ENCODE data around the gene WNT11. TPM values are rescaled to one million over a fixed set of nuclear protein-coding genes. Genes with fewer than 3 reads are reported as not detected.

The WNT11 gene
- polyA plus RNA-seq, 1 of the 3 experiments (the other 2 are of a cell fraction) = 0.43 TPM

DNA sequence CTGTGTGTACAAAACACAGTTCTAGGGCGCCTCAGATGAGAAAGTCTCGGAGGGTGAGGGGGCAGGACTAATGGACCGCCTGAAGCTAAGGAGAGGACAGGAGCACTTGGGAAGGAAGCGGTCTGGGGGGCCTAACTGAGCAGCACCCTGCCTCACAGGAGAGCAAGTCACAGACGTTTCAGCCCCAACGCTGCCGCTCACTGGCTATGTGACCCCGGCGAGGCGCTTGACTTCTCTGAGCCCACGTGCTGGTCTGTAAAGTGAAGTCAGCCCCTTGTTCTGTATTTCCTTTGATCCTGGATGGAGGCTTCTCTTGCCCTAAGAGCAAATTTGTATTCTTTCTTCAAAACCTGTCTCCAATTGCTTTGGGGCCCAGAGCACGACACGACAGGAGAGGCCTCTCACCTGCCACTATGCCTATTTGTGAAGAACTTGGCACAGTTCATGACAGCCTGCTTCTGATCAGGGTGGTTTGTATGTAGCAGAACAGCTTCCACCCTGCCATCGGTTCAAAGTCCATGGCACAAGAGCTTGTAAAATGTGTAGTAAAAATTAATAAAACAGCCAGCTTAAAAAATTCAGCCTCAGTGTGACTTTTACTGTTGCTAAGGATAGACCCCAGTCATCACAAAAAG lies 59.1 kb downstream of the WNT11 start:
- no peaks in the 10 kb centered on the region for H3K4me1 ChIP-seq (ENCODE audit: control insufficient read depth in 1 of 2, insufficient read depth in 2 of 2, low read depth in 1 of 2, low read length in 1 of 2)
- no peaks in the 10 kb centered on the region for H3K9me3 ChIP-seq
- no peaks in the 10 kb centered on the region for H3K79me2 ChIP-seq (ENCODE audit: insufficient read depth)
- H3K27ac ChIP-seq (ENCODE audit: low read depth in 2 of 2, low read length in 1 of 2) = no peak overlapping the region
- no peak overlapping the region for H3K9ac ChIP-seq
- no peaks in the 10 kb centered on the region for H4K20me1 ChIP-seq (ENCODE audit: insufficient read depth)
- H3K27me3 ChIP-seq (ENCODE audit: insufficient read depth) = no peaks in the 10 kb centered on the region
- H3K4me3 ChIP-seq (ENCODE audit: low read depth in 2 of 2, low read length in 1 of 2) = no peak overlapping the region
- TF ChIP-seq RCOR1 (IDR thresholded peaks at IDR 0.05; ENCODE audit: low read length) = no peak
- TF ChIP-seq POLR2AphosphoS5 (IDR thresholded peaks at IDR 0.05; ENCODE audit: low read depth, low read length) = no peak
- no peak for TF ChIP-seq RFX5 (IDR thresholded peaks at IDR 0.05; ENCODE audit: low read length)
- TF ChIP-seq TAF1 (IDR thresholded peaks at IDR 0.05; ENCODE audit: borderline replicate concordance, low read depth, low read length) = no peak
- no peak for TF ChIP-seq MEF2A (IDR thresholded peaks at IDR 0.05; ENCODE audit: borderline replicate concordance, low read depth)
- TF ChIP-seq CTCF (IDR thresholded peaks at IDR 0.05) = no peak
- TF ChIP-seq YY1 (IDR thresholded peaks at IDR 0.05; ENCODE audit: low read depth) = no peak
- TF ChIP-seq REST (IDR thresholded peaks at IDR 0.05; ENCODE audit: low read depth, low read length) = no peak
- ChIA-PET CTCF (interaction anchor here (1.9 to 2.3 kb wide), 2 partner anchors 62 to 250 kb away, joined by 8 read pairs; no protein-coding TSS in a partner anchor), POLR2A (no interaction called here)
- DNase-seq = no peak
- H3K4me2 ChIP-seq = no peak overlapping the region
- H3K36me3 ChIP-seq (replicated peaks in 1 of 2; ENCODE audit: control insufficient read depth in 1 of 2, insufficient read depth in 2 of 2, low read length in 1 of 2) = peaks cover 0 to 3% of the 10 kb centered on the region in 2 experiments
- no peaks in the 10 kb centered on the region for H3F3A ChIP-seq (replicated peaks; ENCODE audit: insufficient read depth)
- no peak overlapping the region for H2AFZ ChIP-seq (ENCODE audit: low read depth)
- no peaks in the 10 kb centered on the region for H3K9me2 ChIP-seq
- WGBS (ENCODE audit: low lambda C conversion rate) = 87% methylated on average over 9 of the region's 14 CpGs

- H4K20me1 ChIP-seq (ENCODE audit: insufficient read depth) = no peaks in the 10 kb centered on the region
- 96% methylated on average over 9 of the region's 11 CpGs for WGBS (ENCODE audit: low lambda C conversion rate)
- POLR2A ChIA-PET = no interaction called here
- H3K4me1 ChIP-seq (ENCODE audit: control insufficient read depth in 1 of 2, insufficient read depth in 2 of 2, low read depth in 1 of 2, low read length in 1 of 2) = no peaks in the 10 kb centered on the region
- no peak overlapping the region for H2AFZ ChIP-seq (ENCODE audit: low read depth)
- no peaks in the 10 kb centered on the region for H3K9me3 ChIP-seq
- H3K4me3 ChIP-seq (ENCODE audit: low read depth in 2 of 2, low read length in 1 of 2) = no peak overlapping the region
- no peak overlapping the region for H3K27ac ChIP-seq (ENCODE audit: low read depth in 2 of 2, low read length in 1 of 2)
- H3K36me3 ChIP-seq (replicated peaks in 1 of 2; ENCODE audit: control insufficient read depth in 1 of 2, insufficient read depth in 2 of 2, low read length in 1 of 2) = peaks cover 0 to 10% of the 10 kb centered on the region in 2 experiments
- no peak overlapping the region for H3K9ac ChIP-seq
- CTCF ChIA-PET = interaction anchor here (1.4 to 1.5 kb wide), 3 partner anchors 8 to 246 kb away, joined by 3 to 4 read pairs (median 3); no protein-coding TSS in a partner anchor
- no peaks in the 10 kb centered on the region for H3K79me2 ChIP-seq (ENCODE audit: insufficient read depth)
- H3K4me2 ChIP-seq = no peak overlapping the region
- DNase-seq = no peak
- H3F3A ChIP-seq (replicated peaks; ENCODE audit: insufficient read depth) = no peaks in the 10 kb centered on the region
- H3K9me2 ChIP-seq = no peaks in the 10 kb centered on the region
- H3K27me3 ChIP-seq (ENCODE audit: insufficient read depth) = no peaks in the 10 kb centered on the region
- TF ChIP-seq, protein P1, sequence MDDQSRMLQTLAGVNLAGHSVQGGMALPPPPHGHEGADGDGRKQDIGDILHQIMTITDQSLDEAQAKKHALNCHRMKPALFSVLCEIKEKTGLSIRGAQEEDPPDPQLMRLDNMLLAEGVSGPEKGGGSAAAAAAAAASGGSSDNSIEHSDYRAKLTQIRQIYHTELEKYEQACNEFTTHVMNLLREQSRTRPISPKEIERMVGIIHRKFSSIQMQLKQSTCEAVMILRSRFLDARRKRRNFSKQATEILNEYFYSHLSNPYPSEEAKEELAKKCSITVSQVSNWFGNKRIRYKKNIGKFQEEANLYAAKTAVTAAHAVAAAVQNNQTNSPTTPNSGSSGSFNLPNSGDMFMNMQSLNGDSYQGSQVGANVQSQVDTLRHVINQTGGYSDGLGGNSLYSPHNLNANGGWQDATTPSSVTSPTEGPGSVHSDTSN (IDR thresholded peaks at IDR 0.05) = no peak
- no peak for TF ChIP-seq TCF12 (IDR thresholded peaks at IDR 0.05)
- no peak for TF ChIP-seq REST (IDR thresholded peaks at IDR 0.05; ENCODE audit: low read depth, low read length)
- TF ChIP-seq RFX5 (IDR thresholded peaks at IDR 0.05; ENCODE audit: low read length) = no peak
- no peak for TF ChIP-seq NRF1 (IDR thresholded peaks at IDR 0.05; ENCODE audit: low read depth, low read length)
- no peak for TF ChIP-seq EP300 (IDR thresholded peaks at IDR 0.05; ENCODE audit: borderline replicate concordance in 1 of 2, low read depth in 1 of 2, low read length in 1 of 2)
- TF ChIP-seq FOXM1 (IDR thresholded peaks at IDR 0.05; ENCODE audit: low read depth) = no peak
- TF ChIP-seq ELF1 (IDR thresholded peaks at IDR 0.05) = no peak
- no peak for TF ChIP-seq SMC3 (IDR thresholded peaks at IDR 0.05; ENCODE audit: low read depth, low read length)
- no peak for TF ChIP-seq MEF2A (IDR thresholded peaks at IDR 0.05; ENCODE audit: borderline replicate concordance, low read depth)
- no peak for TF ChIP-seq FOXJ3 (CRISPR knock-in tag; IDR thresholded peaks at IDR 0.05)
- no peak for TF ChIP-seq GABPA (IDR thresholded peaks at IDR 0.05; ENCODE audit: low read depth)
- no peak for TF ChIP-seq POLR2AphosphoS5 (IDR thresholded peaks at IDR 0.05; ENCODE audit: low read depth, low read length)
Observed at GRCh38 chr11:76143274-76143673, 63.0 kb downstream of the WNT11 start.
